Activated naive CD4-positive, alpha-beta T cell treated with anti-CD3 and anti-CD28 coated beads for 36 hours (primary cell): ENCODE results near the gene SERPINA5. TPM values are rescaled to one million over a fixed set of nuclear protein-coding genes. Genes with fewer than 3 reads are reported as not detected.

ENCODE experiments used
- CTCF ChIA-PET: fragments of 350-600 bp; sonication (Branson Sonifier 250); formaldehyde crosslinking; loops from one replicate; lab custom pipeline; 2021; ENCODE audit warnings: antibody characterized with exemption; lab: Charles Lee
- DNase-seq: peaks from one replicate; pipeline ENCODE4 v3.0.0-alpha.2; 2020
- H3K27ac Mint-ChIP-seq: one replicate; pipeline ENCODE4 v1.8.0; 2021; ENCODE audit warnings: mild to moderate bottlenecking, mixed read lengths
- H3K27me3 Mint-ChIP-seq: one replicate; pipeline ENCODE4 v1.8.0; 2021; ENCODE audit warnings: low read depth, mixed read lengths
- H3K36me3 Mint-ChIP-seq: one replicate; pipeline ENCODE4 v1.8.0; 2021; ENCODE audit warnings: low read depth, mixed read lengths
- H3K4me1 Mint-ChIP-seq: one replicate; pipeline ENCODE4 v1.8.0; 2021; ENCODE audit warnings: low read depth, mixed read lengths
- H3K4me3 Mint-ChIP-seq: one replicate; pipeline ENCODE4 v1.8.0; 2021; ENCODE audit warnings: mild to moderate bottlenecking, moderate library complexity, mixed read lengths
- H3K9me3 Mint-ChIP-seq: one replicate; pipeline ENCODE4 v1.8.0; 2021; ENCODE audit warnings: mixed read lengths
- intact Hi-C: fragments of 100-400 bp; cut with micrococcal nuclease; formaldehyde crosslinking; loops from one replicate; pipeline ENCODE4 v1.15.1; 2023
- total RNA-seq, 2 experiments: library from RNA; stranded (reverse); gene quantifications; one replicate each; pipeline ENCODE4 v1.2.3, GENCODE V29; 2021

Gene SERPINA5
- total RNA-seq, 2 experiments from 2014 or later, result not detected

- no peaks in the 10 kb centered on the region for H3K4me1 Mint-ChIP-seq
- H3K4me3 Mint-ChIP-seq, result no peak overlapping the region
- no peaks in the 10 kb centered on the region for H3K36me3 Mint-ChIP-seq
- H3K27me3 Mint-ChIP-seq, result peaks cover 9% of the 10 kb centered on the region
- no peaks in the 10 kb centered on the region for H3K9me3 Mint-ChIP-seq
- intact Hi-C loops, result no loop called here
- DNase-seq, result no peak
- CTCF ChIA-PET, result no interaction called here
- H3K27ac Mint-ChIP-seq, result no peak overlapping the region
Observed at GRCh38 chr14:94584591-94585280, 3.5 kb downstream of the SERPINA5 start.

DNA sequence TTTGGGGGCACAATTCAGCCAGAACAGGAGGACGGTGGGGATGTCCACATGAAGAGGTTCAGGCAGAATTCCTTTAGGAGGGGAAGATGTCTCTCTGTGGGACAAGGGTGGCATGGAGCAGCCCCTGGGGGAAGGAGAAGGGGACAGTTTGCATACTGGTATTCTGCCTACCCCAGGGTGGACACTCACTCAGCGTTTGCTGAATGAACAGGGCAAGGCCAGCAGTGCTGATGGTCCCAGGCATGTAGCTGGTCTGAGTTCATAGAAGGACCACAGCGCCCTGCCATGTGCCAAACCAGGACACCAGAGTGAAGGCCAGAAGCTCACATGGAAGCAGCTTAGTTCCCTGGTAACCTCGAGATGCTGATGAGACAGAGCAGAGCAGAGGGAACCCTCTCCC is 5.4 kb downstream of the SERPINA5 start:
- Mint-ChIP-seq H3K27ac (no peak overlapping the region), H3K4me3 (no peak overlapping the region), H3K27me3 (peaks cover 5% of the 10 kb centered on the region), H3K36me3 (no peaks in the 10 kb centered on the region), H3K9me3 (no peaks in the 10 kb centered on the region), H3K4me1 (no peaks in the 10 kb centered on the region)
- intact Hi-C loops, result no loop called here
- DNase-seq, result no peak
- CTCF ChIA-PET, result no interaction called here

DNA sequence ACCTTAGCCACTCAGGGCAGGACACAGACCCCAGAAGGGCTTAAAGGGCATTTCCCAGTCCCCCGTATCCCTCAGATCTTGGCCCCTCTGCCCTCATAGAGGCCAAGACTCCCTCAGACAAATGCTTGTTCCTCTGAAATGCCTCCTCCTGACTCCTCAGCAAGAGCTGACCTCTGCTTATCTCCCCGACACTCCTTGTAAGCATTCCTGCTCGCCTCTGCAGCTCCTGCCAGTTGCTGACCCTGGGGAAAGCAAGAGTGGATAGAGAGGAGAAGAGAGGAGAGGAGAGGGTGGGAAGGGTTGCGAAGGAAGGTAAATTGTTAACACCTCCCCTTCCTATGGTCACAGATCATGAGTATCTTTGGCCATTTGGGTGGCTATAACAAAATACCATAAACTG is 7.1 kb downstream of the SERPINA5 start:
- H3K27ac Mint-ChIP-seq, result no peak overlapping the region
- no peak for DNase-seq
- CTCF ChIA-PET, result no interaction called here

DNA sequence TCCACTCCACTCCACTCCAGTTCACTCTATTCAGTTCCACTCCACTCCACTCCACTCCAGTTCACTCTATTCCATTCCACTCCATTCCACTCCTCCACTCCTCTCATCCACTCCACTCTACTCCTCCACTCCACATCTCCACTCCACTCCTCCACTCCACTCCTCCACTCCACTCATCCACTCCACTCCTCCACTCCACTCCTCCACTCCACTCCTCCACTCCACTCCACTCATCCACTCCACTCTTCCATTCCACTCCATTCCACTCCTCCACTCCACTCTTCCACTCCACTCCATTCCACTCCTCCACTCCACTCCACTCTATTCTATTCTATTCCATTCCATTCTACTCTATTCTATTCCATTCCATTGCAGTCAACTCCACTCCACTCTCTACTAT is 9.8 kb downstream of the SERPINA5 start:
- intact Hi-C loops, result no loop called here
- CTCF ChIA-PET, result no interaction called here
- Mint-ChIP-seq H3K4me3 (no peak overlapping the region), H3K9me3 (no peaks in the 10 kb centered on the region), H3K4me1 (no peaks in the 10 kb centered on the region), H3K27me3 (peaks cover 4% of the 10 kb centered on the region), H3K36me3 (no peaks in the 10 kb centered on the region), H3K27ac (no peak overlapping the region)
- no peak for DNase-seq

More for the DNA sequence above, 7.1 kb downstream of the SERPINA5 start:
- Mint-ChIP-seq H3K9me3 (no peaks in the 10 kb centered on the region), H3K27me3 (peaks cover 4% of the 10 kb centered on the region), H3K36me3 (no peaks in the 10 kb centered on the region), H3K4me1 (no peaks in the 10 kb centered on the region), H3K4me3 (no peak overlapping the region)
- intact Hi-C loops, result no loop called here

DNA sequence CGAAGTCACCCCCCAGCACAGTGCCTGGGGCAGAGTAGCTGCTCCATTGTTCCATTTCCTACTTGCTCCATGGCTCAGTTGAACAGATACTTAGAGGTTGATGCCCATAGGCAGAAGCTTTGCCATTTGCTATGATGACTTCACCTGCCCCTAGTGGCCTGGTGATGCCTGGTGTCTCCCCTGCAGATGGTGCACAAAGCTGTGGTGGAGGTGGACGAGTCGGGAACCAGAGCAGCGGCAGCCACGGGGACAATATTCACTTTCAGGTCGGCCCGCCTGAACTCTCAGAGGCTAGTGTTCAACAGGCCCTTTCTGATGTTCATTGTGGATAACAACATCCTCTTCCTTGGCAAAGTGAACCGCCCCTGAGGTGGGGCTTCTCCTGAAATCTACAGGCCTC is 10.6 kb downstream of the SERPINA5 start:
- no peaks in the 10 kb centered on the region for H3K4me1 Mint-ChIP-seq
- no peak overlapping the region for H3K27ac Mint-ChIP-seq
- H3K4me3 Mint-ChIP-seq, result no peak overlapping the region
- no peaks in the 10 kb centered on the region for H3K9me3 Mint-ChIP-seq
- CTCF ChIA-PET, result no interaction called here
- no peak for DNase-seq
- H3K36me3 Mint-ChIP-seq, result no peaks in the 10 kb centered on the region
- H3K27me3 Mint-ChIP-seq, result peaks cover 4% of the 10 kb centered on the region
- intact Hi-C loops, result no loop called here

DNA sequence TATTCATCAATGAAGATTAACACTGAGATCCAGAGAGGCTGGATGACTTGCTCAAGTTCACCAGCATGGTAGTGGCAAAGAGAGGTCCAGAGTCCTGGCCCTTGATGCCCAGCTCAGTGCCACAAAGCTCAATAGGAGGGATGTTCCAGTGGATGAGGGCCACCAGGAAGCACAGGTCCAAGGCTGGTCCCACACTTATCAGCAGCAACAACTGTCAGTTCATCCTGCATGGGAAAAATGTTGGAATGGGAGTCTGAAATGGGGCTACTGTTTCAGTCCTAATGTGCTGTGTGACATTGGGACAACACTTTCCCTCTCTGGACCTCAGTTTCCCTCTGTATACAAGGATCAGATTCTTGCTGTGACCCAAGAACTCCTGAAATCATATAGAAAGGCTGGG is 11.2 kb downstream of the SERPINA5 start:
- no peak for DNase-seq
- Mint-ChIP-seq H3K9me3 (no peaks in the 10 kb centered on the region), H3K27ac (no peak overlapping the region), H3K4me3 (no peak overlapping the region), H3K36me3 (no peaks in the 10 kb centered on the region), H3K27me3 (no peaks in the 10 kb centered on the region), H3K4me1 (no peaks in the 10 kb centered on the region)
- intact Hi-C loops, result no loop called here
- CTCF ChIA-PET, result no interaction called here

DNA sequence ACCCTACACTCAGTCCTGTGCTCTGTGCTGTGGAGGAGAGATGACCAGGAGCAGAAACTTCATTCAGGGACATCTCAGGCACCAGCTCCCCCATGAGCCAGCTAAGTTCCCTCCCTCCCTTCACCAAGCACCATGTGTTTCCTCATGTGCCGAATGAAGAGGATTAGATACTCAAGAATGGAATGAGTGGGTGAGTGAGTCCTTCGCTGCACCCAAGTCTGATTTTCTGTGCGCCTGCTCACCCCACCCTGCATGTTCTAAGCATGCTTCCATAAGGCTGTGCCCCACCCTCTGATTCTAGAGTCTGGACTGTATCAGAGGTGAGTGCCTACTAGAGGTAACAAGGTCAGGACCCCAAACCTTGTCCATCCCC is 12.1 kb downstream of the SERPINA5 start:
- intact Hi-C loops, result no loop called here
- no peak for DNase-seq
- Mint-ChIP-seq H3K9me3 (no peaks in the 10 kb centered on the region), H3K27me3 (no peaks in the 10 kb centered on the region), H3K27ac (no peak overlapping the region), H3K36me3 (no peaks in the 10 kb centered on the region), H3K4me3 (no peak overlapping the region), H3K4me1 (no peaks in the 10 kb centered on the region)
- CTCF ChIA-PET, result no interaction called here

GRCh38 chr14:94593749-94594431 is 12.7 kb downstream of the SERPINA5 start:
- H3K36me3 Mint-ChIP-seq, result no peaks in the 10 kb centered on the region
- no peak overlapping the region for H3K27ac Mint-ChIP-seq
- no peaks in the 10 kb centered on the region for H3K9me3 Mint-ChIP-seq
- intact Hi-C loops, result no loop called here
- H3K27me3 Mint-ChIP-seq, result no peaks in the 10 kb centered on the region
- H3K4me3 Mint-ChIP-seq, result no peak overlapping the region
- CTCF ChIA-PET, result no interaction called here
- DNase-seq, result no peak
- H3K4me1 Mint-ChIP-seq, result no peaks in the 10 kb centered on the region

DNA sequence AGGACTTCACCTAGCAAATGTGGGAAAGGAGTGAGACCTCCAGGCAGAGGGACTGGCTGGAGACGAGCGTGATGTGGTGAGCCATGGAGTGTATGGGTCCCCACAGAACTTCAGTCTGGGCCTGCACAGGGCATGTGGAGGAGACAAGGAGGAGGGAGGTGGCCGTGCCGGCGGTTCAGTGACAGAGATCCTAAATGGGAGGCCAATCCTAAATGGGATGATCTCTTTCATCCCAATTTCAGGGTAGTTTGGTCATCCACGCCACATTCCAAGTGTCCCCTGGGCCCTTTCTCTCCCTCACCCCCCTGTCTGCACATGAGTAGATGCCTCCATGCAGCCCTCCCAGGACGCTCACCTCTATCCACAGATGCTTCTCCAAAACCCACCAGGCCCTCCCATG is 13.2 kb downstream of the SERPINA5 start:
- H3K36me3 Mint-ChIP-seq, result no peaks in the 10 kb centered on the region
- peaks cover 2% of the 10 kb centered on the region for H3K27me3 Mint-ChIP-seq
- H3K9me3 Mint-ChIP-seq, result no peaks in the 10 kb centered on the region
- no peak overlapping the region for H3K27ac Mint-ChIP-seq
- CTCF ChIA-PET, result no interaction called here
- intact Hi-C loops, result no loop called here
- no peak overlapping the region for H3K4me3 Mint-ChIP-seq
- DNase-seq, result no peak
- no peaks in the 10 kb centered on the region for H3K4me1 Mint-ChIP-seq

DNA sequence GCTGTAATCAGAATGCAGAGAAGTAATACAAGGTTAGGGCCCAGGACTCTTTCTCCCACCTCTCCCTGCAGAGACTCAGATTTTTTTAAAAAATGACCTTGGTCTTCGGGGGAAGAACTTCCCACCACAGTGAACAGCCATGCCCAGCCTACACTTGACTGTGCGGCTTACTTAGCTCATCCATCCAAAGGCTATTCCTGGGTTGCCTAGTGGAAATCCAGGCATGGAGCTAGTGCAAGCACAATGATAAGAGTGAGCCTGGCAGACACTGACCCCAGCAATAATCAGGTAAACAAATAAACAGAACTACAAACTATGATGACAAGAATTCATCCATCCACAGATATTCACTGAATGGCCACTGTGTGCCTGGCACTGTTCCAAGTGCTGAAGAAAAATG is 14.7 kb downstream of the SERPINA5 start:
- H3K4me1 Mint-ChIP-seq, result no peaks in the 10 kb centered on the region
- CTCF ChIA-PET, result no interaction called here

DNA sequence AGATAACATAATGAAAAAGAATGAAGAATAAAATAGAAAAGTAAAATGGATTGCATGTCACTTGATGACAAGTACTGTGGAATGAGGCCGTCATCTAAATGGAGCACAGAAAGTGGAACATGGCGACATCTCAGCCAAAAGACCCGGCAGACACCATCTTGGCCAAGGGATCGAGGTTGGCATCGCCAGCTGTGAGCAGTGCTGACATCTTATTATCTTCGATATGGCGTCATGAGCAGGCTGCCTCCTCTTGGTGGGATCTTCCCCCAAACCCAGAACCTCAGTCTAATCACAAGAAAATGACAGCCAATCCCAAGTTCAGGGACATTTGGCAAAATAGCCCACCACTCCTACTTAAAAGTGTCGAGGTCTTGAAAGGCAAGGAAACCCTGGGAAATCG is 15.1 kb downstream of the SERPINA5 start:
- no peak overlapping the region for H3K4me3 Mint-ChIP-seq

More for the DNA sequence above, 14.7 kb downstream of the SERPINA5 start:
- no peaks in the 10 kb centered on the region for H3K36me3 Mint-ChIP-seq
- H3K27ac Mint-ChIP-seq, result no peak overlapping the region
- DNase-seq, result no peak
- no peaks in the 10 kb centered on the region for H3K9me3 Mint-ChIP-seq
- intact Hi-C loops, result no loop called here
- H3K4me3 Mint-ChIP-seq, result no peak overlapping the region
- H3K27me3 Mint-ChIP-seq, result peaks cover 4% of the 10 kb centered on the region

DNA sequence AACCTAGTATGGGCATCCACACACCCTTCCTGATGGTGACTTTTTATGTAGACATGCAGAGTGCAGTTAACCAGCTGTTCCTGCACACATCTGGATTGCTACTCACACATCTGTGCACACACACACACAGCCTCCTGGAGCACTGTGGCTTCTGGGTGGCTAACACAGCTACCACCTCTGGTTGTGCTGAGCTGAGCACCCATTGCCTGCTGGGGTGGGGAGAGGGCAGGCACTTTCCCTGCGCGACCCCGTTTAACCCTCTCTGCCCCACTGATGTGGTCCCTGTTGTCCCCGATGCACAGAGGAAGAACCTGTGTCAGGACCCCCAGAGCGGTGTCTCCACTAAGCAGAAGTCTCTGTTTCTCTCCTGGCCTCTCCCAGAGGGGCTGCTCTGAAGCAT is 16.6 kb downstream of the SERPINA5 start:
- intact Hi-C loops, result no loop called here

More for the DNA sequence above, 15.1 kb downstream of the SERPINA5 start:
- intact Hi-C loops, result no loop called here
- CTCF ChIA-PET, result no interaction called here
- H3K27me3 Mint-ChIP-seq, result peaks cover 4% of the 10 kb centered on the region
- no peaks in the 10 kb centered on the region for H3K4me1 Mint-ChIP-seq
- no peaks in the 10 kb centered on the region for H3K36me3 Mint-ChIP-seq
- no peak for DNase-seq
- H3K27ac Mint-ChIP-seq, result no peak overlapping the region
- H3K9me3 Mint-ChIP-seq, result no peaks in the 10 kb centered on the region

DNA sequence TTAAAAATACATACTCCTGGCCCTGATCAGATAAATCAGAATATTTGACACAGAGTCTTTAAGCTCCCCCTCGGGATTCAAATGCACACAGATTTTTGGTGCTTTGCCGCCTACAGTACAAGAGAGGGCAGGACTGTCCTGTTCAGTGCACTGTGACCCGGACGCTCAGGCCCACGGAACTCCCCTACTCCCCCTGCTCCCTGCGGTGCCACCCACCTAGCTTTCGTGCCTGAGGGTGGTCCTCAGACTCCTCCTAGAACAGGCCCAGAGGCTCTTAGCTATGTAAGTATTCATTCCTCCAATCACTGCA is 17.2 kb downstream of the SERPINA5 start:
- Mint-ChIP-seq H3K4me1 (no peaks in the 10 kb centered on the region), H3K9me3 (no peaks in the 10 kb centered on the region), H3K36me3 (no peaks in the 10 kb centered on the region), H3K4me3 (no peak overlapping the region), H3K27ac (no peak overlapping the region), H3K27me3 (peaks cover 4% of the 10 kb centered on the region)
- CTCF ChIA-PET, result interaction anchor here (0.6 to 0.8 kb wide), 2 partner anchors 151 to 407 kb away, joined by 3 read pairs; no protein-coding TSS in a partner anchor
- intact Hi-C loops, result no loop called here
- no peak for DNase-seq

More for the DNA sequence above, 16.6 kb downstream of the SERPINA5 start:
- Mint-ChIP-seq H3K4me3 (no peak overlapping the region), H3K9me3 (no peaks in the 10 kb centered on the region), H3K4me1 (no peaks in the 10 kb centered on the region), H3K27me3 (peaks cover 4% of the 10 kb centered on the region), H3K36me3 (no peaks in the 10 kb centered on the region), H3K27ac (no peak overlapping the region)
- CTCF ChIA-PET, result interaction anchor here (0.8 kb wide), 1 partner anchor 406 kb away, joined by 3 read pairs; no protein-coding TSS in a partner anchor
- DNase-seq, result no peak
